CD4-positive, alpha-beta T cell treated with Interferon gamma for 1 hour (primary cell): ENCODE measurements around the gene XNDC1N.

Source experiments
- DNase-seq: peaks from one replicate; pipeline ENCODE4 v3.0.0-alpha.2; 2020

The XNDC1N gene

GRCh38 chr11:71927820-71928736 lies at the start of gene XNDC1N:
XNDC1N (minus strand) TSS chr11:71928594; CDS start chr11:71923353, 5,241 bp downstream.
- peak; percentile 76 for DNase-seq

GRCh38 chr11:71977743-71978418 lies 49.5 kb upstream of the XNDC1N start:
- peak; percentile 49 for DNase-seq

GRCh38 chr11:71977090-71977489 lies 48.7 kb upstream of the XNDC1N start:
- DNase-seq = no peak

- DNase-seq = no peak
These were observed 48.2 kb upstream of the XNDC1N start for GRCh38 chr11:71976551-71976950.

GRCh38 chr11:71971680-71972079 lies 43.3 kb upstream of the XNDC1N start:
- no peak for DNase-seq

GRCh38 chr11:71964641-71965040 lies 36.2 kb upstream of the XNDC1N start:
- no peak for DNase-seq

GRCh38 chr11:71963468-71963867 lies 35.1 kb upstream of the XNDC1N start:
- no peak for DNase-seq

- DNase-seq = no peak
These were observed 34.1 kb upstream of the XNDC1N start for GRCh38 chr11:71962428-71963038.

- DNase-seq = no peak
These were observed 27.6 kb upstream of the XNDC1N start for GRCh38 chr11:71955898-71956456.

GRCh38 chr11:71951741-71952310 lies 23.4 kb upstream of the XNDC1N start:
- no peak for DNase-seq

GRCh38 chr11:71949034-71949433 lies 20.6 kb upstream of the XNDC1N start:
- no peak for DNase-seq

- DNase-seq = no peak
These were observed 20.1 kb upstream of the XNDC1N start for GRCh38 chr11:71948314-71949027.

- no peak for DNase-seq
These were observed 19.1 kb upstream of the XNDC1N start for GRCh38 chr11:71947498-71947897.

GRCh38 chr11:71946144-71946571 lies 17.8 kb upstream of the XNDC1N start:
- no peak for DNase-seq

- no peak for DNase-seq
These were observed 12.3 kb upstream of the XNDC1N start for GRCh38 chr11:71940561-71941219.

- DNase-seq = no peak
These were observed 9.4 kb upstream of the XNDC1N start for GRCh38 chr11:71937826-71938225.

- DNase-seq = no peak
These were observed 8.4 kb upstream of the XNDC1N start for GRCh38 chr11:71936825-71937224.

GRCh38 chr11:71935338-71935925 lies 7.0 kb upstream of the XNDC1N start:
- no peak for DNase-seq

- peak; percentile 8 for DNase-seq
These were observed 5.8 kb upstream of the XNDC1N start for GRCh38 chr11:71934213-71934612.

GRCh38 chr11:71933141-71933933 lies 4.9 kb upstream of the XNDC1N start:
- DNase-seq = no peak
